ENCODE data around the gene EVI5. TPM values are rescaled to one million over a fixed set of nuclear protein-coding genes. Genes with fewer than 3 reads are reported as not detected.

The EVI5 gene
- total RNA-seq, 1 experiment from 2014 or later, result 11.4 TPM

- peaks cover 41% of the 10 kb centered on the region for H3K4me1 Mint-ChIP-seq
- ChIA-PET CTCF (interaction anchor here (0.7 to 2.7 kb wide), 6 partner anchors 10 to 334 kb away, joined by 3 to 11 read pairs (median 6); no protein-coding TSS in a partner anchor), POLR2A (no interaction called here)
- no peak overlapping the region for H3K27ac Mint-ChIP-seq
- DNase-seq (ENCODE audit: low spot score) (peak; percentile 66), ATAC-seq (peak; percentile 6)
- H3K36me3 Mint-ChIP-seq, result peaks cover 3% of the 10 kb centered on the region
- TF ChIP-seq, protein P1, sequence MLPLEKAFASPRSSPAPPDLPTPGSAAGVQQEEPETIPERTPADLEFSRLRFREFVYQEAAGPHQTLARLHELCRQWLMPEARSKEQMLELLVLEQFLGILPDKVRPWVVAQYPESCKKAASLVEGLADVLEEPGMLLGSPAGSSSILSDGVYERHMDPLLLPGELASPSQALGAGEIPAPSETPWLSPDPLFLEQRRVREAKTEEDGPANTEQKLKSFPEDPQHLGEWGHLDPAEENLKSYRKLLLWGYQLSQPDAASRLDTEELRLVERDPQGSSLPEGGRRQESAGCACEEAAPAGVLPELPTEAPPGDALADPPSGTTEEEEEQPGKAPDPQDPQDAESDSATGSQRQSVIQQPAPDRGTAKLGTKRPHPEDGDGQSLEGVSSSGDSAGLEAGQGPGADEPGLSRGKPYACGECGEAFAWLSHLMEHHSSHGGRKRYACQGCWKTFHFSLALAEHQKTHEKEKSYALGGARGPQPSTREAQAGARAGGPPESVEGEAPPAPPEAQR (CRISPR knock-in tag; IDR thresholded peaks at IDR 0.05), result no peak
- no peak for TF ChIP-seq FOXK1 (CRISPR knock-in tag; IDR thresholded peaks at IDR 0.05)
- no peak for TF ChIP-seq RORB (CRISPR knock-in tag; IDR thresholded peaks at IDR 0.05)
- TF ChIP-seq NFATC4 (CRISPR knock-in tag; IDR thresholded peaks at IDR 0.05), result no peak
- 0 out of 2 replicates have a peak, but pooled peaks have one; percentile 7 for TF ChIP-seq ZNF423 (CRISPR knock-in tag; IDR thresholded peaks at IDR 0.05)
- TF ChIP-seq, protein P2, sequence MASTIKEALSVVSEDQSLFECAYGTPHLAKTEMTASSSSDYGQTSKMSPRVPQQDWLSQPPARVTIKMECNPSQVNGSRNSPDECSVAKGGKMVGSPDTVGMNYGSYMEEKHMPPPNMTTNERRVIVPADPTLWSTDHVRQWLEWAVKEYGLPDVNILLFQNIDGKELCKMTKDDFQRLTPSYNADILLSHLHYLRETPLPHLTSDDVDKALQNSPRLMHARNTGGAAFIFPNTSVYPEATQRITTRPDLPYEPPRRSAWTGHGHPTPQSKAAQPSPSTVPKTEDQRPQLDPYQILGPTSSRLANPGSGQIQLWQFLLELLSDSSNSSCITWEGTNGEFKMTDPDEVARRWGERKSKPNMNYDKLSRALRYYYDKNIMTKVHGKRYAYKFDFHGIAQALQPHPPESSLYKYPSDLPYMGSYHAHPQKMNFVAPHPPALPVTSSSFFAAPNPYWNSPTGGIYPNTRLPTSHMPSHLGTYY (CRISPR knock-in tag; IDR thresholded peaks at IDR 0.05), result no peak
- H3K4me3 Mint-ChIP-seq, result peak overlapping the region; percentile 77
- H3K27me3 Mint-ChIP-seq (ENCODE audit: low read depth), result peaks cover 99% of the 10 kb centered on the region
- H3K9me3 Mint-ChIP-seq, result no peaks in the 10 kb centered on the region
Measured at GRCh38 chr1:92484472-92485380, 300.2 kb downstream of the EVI5 start.

GRCh38 chr1:92483610-92484471 is 301.1 kb downstream of the EVI5 start:
- H3K9me3 Mint-ChIP-seq, result no peaks in the 10 kb centered on the region
- no peak for TF ChIP-seq ETV6 (CRISPR knock-in tag; IDR thresholded peaks at IDR 0.05)
- 0 out of 2 replicates have a peak, but pooled peaks have one; percentile 6 for TF ChIP-seq HMGXB4 (CRISPR knock-in tag; IDR thresholded peaks at IDR 0.05)
- TF ChIP-seq ZNF219 (CRISPR knock-in tag; IDR thresholded peaks at IDR 0.05; ENCODE audit: borderline replicate concordance), result no peak
- TF ChIP-seq GTF2I (CRISPR knock-in tag; conservative IDR thresholded peaks at IDR 0.05), result no peak
- TF ChIP-seq ZNF263 (CRISPR knock-in tag; IDR thresholded peaks at IDR 0.05; ENCODE audit: low read depth), result 0 out of 2 replicates have a peak, but pooled peaks have one; percentile 31
- 0 out of 2 replicates have a peak, but pooled peaks have one; percentile 15 for TF ChIP-seq TEAD1 (CRISPR knock-in tag; IDR thresholded peaks at IDR 0.05)
- TF ChIP-seq MYBL2 (CRISPR knock-in tag; IDR thresholded peaks at IDR 0.05), result 0 out of 2 replicates have a peak, but pooled peaks have one; percentile 30
- TF ChIP-seq, protein P3, sequence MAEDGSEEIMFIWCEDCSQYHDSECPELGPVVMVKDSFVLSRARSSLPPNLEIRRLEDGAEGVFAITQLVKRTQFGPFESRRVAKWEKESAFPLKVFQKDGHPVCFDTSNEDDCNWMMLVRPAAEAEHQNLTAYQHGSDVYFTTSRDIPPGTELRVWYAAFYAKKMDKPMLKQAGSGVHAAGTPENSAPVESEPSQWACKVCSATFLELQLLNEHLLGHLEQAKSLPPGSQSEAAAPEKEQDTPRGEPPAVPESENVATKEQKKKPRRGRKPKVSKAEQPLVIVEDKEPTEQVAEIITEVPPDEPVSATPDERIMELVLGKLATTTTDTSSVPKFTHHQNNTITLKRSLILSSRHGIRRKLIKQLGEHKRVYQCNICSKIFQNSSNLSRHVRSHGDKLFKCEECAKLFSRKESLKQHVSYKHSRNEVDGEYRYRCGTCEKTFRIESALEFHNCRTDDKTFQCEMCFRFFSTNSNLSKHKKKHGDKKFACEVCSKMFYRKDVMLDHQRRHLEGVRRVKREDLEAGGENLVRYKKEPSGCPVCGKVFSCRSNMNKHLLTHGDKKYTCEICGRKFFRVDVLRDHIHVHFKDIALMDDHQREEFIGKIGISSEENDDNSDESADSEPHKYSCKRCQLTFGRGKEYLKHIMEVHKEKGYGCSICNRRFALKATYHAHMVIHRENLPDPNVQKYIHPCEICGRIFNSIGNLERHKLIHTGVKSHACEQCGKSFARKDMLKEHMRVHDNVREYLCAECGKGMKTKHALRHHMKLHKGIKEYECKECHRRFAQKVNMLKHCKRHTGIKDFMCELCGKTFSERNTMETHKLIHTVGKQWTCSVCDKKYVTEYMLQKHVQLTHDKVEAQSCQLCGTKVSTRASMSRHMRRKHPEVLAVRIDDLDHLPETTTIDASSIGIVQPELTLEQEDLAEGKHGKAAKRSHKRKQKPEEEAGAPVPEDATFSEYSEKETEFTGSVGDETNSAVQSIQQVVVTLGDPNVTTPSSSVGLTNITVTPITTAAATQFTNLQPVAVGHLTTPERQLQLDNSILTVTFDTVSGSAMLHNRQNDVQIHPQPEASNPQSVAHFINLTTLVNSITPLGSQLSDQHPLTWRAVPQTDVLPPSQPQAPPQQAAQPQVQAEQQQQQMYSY (CRISPR knock-in tag; IDR thresholded peaks at IDR 0.05), result 0 out of 2 replicates have a peak, but pooled peaks have one; percentile 26
- TF ChIP-seq ESRRA (CRISPR knock-in tag; IDR thresholded peaks at IDR 0.05; ENCODE audit: borderline replicate concordance), result peak; percentile 12; the same call in 1 of the 2 replicates
- peak overlapping the region; percentile 77 for H3K4me3 Mint-ChIP-seq
- DNase-seq (ENCODE audit: low spot score) (peak; percentile 71), ATAC-seq (peak; percentile 8)
- ChIA-PET CTCF (interaction anchor here (0.6 kb wide), 1 partner anchor 335 kb away, joined by 4 read pairs; no protein-coding TSS in a partner anchor), POLR2A (interaction anchor here (0.6 to 1.1 kb wide), 2 partner anchors 85 to 348 kb away, joined by 4 to 5 read pairs; partner anchors contain the start of gene RPL5)
- H3K27ac Mint-ChIP-seq, result no peak overlapping the region
- H3K36me3 Mint-ChIP-seq, result peaks cover 10% of the 10 kb centered on the region
- H3K4me1 Mint-ChIP-seq, result peaks cover 43% of the 10 kb centered on the region
- peaks cover 99% of the 10 kb centered on the region for H3K27me3 Mint-ChIP-seq (ENCODE audit: low read depth)
